WTC11 (cell line): Measurements from ENCODE around the gene LTBP2. TPM values are rescaled to one million over a fixed set of nuclear protein-coding genes. Genes with fewer than 3 reads are reported as not detected.

Source experiments
- ATAC-seq: fragments of 200-7000 bp; cut with Tn5 transposase; 2 replicates; pipeline ENCODE4 v1.10.0; 2021; ENCODE audit warnings: mild to moderate bottlenecking, moderate library complexity
- Bru-seq: library from RNA; stranded (reverse); fragments of 400-500 nt; gene quantifications from one replicate; lab custom pipeline; 2021; lab: Mats Ljungman, UMichigan
- CTCF ChIA-PET: fragments of 300-600 bp; sonication (Branson Sonifier 250); formaldehyde crosslinking; loops from one replicate; lab custom pipeline; 2021; ENCODE audit warnings: antibody characterized with exemption; lab: Charles Lee
- POLR2A ChIA-PET: fragments of 350-600 bp; sonication (Branson Sonifier 250); formaldehyde crosslinking; loops from one replicate; lab custom pipeline; 2021; ENCODE audit warnings: antibody characterized with exemption; lab: Charles Lee
- DNase-seq: peaks from one replicate; pipeline ENCODE4 v3.0.0; 2021; ENCODE audit warnings: low spot score
- H3K27ac Mint-ChIP-seq: 2 replicates; pipeline ENCODE4 v1.8.0; 2021; ENCODE audit warnings: mixed read lengths
- H3K27me3 Mint-ChIP-seq: 2 replicates; pipeline ENCODE4 v1.8.0; 2021; ENCODE audit warnings: low read depth, mild to moderate bottlenecking, moderate library complexity, mixed read lengths
- H3K36me3 Mint-ChIP-seq: 2 replicates; pipeline ENCODE4 v1.8.0; 2021; ENCODE audit warnings: mixed read lengths
- H3K4me1 Mint-ChIP-seq: 2 replicates; pipeline ENCODE4 v1.8.0; 2022; ENCODE audit warnings: mixed read lengths
- H3K4me3 Mint-ChIP-seq: 2 replicates; pipeline ENCODE4 v1.8.0; 2021; ENCODE audit warnings: mild to moderate bottlenecking, moderate library complexity, mixed read lengths
- H3K9me3 Mint-ChIP-seq: 2 replicates; pipeline ENCODE4 v1.8.0; 2021; ENCODE audit warnings: mixed read lengths
- ATF3 ChIP-seq: sonication (generic); formaldehyde crosslinking; conservative IDR thresholded peaks from 2 replicates; pipeline ENCODE4 v1.8.1; 2022; ENCODE audit warnings: mild to moderate bottlenecking, missing genetic modification reagents
- CREB1 ChIP-seq: sonication (generic); formaldehyde crosslinking; IDR thresholded peaks from 2 replicates; pipeline ENCODE4 v1.8.0; 2023; ENCODE audit warnings: mild to moderate bottlenecking, missing genetic modification reagents
- HMGXB4 ChIP-seq: sonication (generic); formaldehyde crosslinking; IDR thresholded peaks from 2 replicates; pipeline ENCODE4 v1.8.1; 2023; ENCODE audit warnings: mild to moderate bottlenecking, moderate library complexity, missing genetic modification reagents
- MAX ChIP-seq: sonication (generic); formaldehyde crosslinking; IDR thresholded peaks from 2 replicates; pipeline ENCODE4 v1.8.0; 2022; ENCODE audit warnings: mild to moderate bottlenecking, missing genetic modification reagents
- NR2C2 ChIP-seq: sonication (generic); formaldehyde crosslinking; IDR thresholded peaks from 2 replicates; pipeline ENCODE4 v1.8.0; 2022; ENCODE audit warnings: mild to moderate bottlenecking, missing genetic modification reagents
- SMAD3 ChIP-seq: sonication (generic); formaldehyde crosslinking; IDR thresholded peaks from 2 replicates; pipeline ENCODE4 v1.8.0; 2022; ENCODE audit warnings: missing genetic modification reagents, mild to moderate bottlenecking, borderline replicate concordance
- TP53 ChIP-seq: sonication (generic); formaldehyde crosslinking; IDR thresholded peaks from 2 replicates; pipeline ENCODE4 v1.8.1; 2023; ENCODE audit warnings: mild to moderate bottlenecking, missing genetic modification reagents
- ZBTB21 ChIP-seq: sonication (generic); formaldehyde crosslinking; IDR thresholded peaks from 2 replicates; pipeline ENCODE4 v1.8.1; 2023; ENCODE audit warnings: mild to moderate bottlenecking, missing genetic modification reagents, borderline replicate concordance
- ZNF423 ChIP-seq: fragments of 250-450 bp; sonication (Bioruptor Pico); IDR thresholded peaks from 2 replicates; pipeline ENCODE4 v2.1.2; 2022; ENCODE audit warnings: mild to moderate bottlenecking, moderate library complexity
- long read RNA-seq, 3 experiments: library from RNA in 1 of 3; library from capped mRNA in 1 of 3; library from polyadenylated mRNA in 1 of 3; unstranded in 2 of 3; stranded (forward) in 1 of 3; transcript quantifications; one replicate each; pipeline ENCODE4 v2.0.0, GENCODE V29; 2021
- total RNA-seq: library from RNA; stranded (reverse); gene quantifications from 3 replicates; pipeline ENCODE4 v1.2.3, GENCODE V29; 2021
- TF ChIP-seq, protein P1 (sequence below): sonication (generic); formaldehyde crosslinking; IDR thresholded peaks from 2 replicates; pipeline ENCODE4 v1.8.1; 2023; ENCODE audit warnings: mild to moderate bottlenecking, missing genetic modification reagents
- TF ChIP-seq, protein P2 (sequence below): sonication (generic); formaldehyde crosslinking; IDR thresholded peaks from 2 replicates; pipeline ENCODE4 v1.8.1; 2023; ENCODE audit warnings: mild to moderate bottlenecking, missing genetic modification reagents
- TF ChIP-seq, protein P3 (sequence below): sonication (generic); formaldehyde crosslinking; IDR thresholded peaks from 2 replicates; pipeline ENCODE4 v1.8.0; 2023; ENCODE audit warnings: missing genetic modification reagents, mild to moderate bottlenecking, borderline replicate concordance

The LTBP2 gene
- total RNA-seq (1.2 TPM in 3 replicates), Bru-seq, nascent RNA (percentile 16 among the genes with signal in this experiment)
- long read RNA-seq, experiment 1, partial matches to known transcripts: 1 of 1 reads
- long read RNA-seq, experiment 1, other reads (novel, unspliced or antisense): 0 of 1 reads
- long read RNA-seq, experiment 2, partial matches to known transcripts: 0 of 2 reads
- long read RNA-seq, experiment 2, other reads (novel, unspliced or antisense): 2 of 2 reads
- long read RNA-seq, experiment 3: 0 reads

DNA sequence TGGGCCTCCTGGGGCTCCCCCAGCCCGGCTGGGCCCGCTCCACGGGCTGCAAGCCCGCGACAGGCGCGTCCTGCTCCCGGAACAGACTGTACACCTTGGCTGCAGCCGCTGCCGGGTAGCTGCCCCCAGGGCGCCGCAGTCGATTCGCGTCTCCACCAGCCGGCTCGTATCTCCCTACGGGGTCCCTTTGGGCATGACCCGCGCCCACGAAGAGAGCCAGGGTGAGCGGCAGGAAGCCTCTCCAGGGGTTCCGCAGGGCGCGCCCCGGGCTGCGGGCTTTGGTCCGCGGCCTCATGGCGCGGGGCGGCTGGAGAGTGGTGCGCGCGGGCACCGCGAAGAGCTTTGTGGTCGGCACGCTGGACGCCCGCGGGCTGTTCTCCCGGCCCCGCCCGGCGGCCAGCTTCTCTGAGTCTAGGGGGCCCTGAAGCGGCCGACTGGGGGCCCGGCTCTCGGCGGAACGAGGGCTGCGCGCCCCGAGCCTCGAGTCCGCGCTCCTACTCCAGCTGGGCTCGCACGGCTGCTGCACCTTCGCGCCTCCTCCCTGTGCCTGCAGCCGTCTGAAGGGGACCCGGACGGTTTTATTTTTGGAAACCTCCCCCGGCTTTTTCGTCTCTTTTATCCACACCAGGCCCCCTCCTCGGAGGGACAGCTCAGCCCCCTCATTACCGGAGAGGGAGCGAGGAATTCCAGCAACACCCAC, at the start of gene LTBP2:
TSS of gene LTBP2 (minus strand) at position 588 of the 700 bp plus-strand sequence. CDS start at position 295, 293 bp downstream.
- Mint-ChIP-seq H3K9me3 (no peaks in the 10 kb centered on the region), H3K27ac (no peak within 1 kb of the TSS), H3K4me1 (peaks cover 15% of the 10 kb centered on the region), H3K36me3 (no peaks in the 10 kb centered on the region), H3K4me3 (peak within 1 kb of the TSS; percentile 76), H3K27me3 (peaks cover 68% of the 10 kb centered on the region)
- TF ChIP-seq HMGXB4: peak; percentile 47
- TF ChIP-seq MAX (CRISPR knock-in tag): 0 out of 2 replicates have a peak, but pooled peaks have one; percentile 23
- peak; percentile 60; the same call in 1 of the 2 replicates for TF ChIP-seq ZNF423
- TF ChIP-seq ZBTB21: no peak
- TF ChIP-seq, protein P1, sequence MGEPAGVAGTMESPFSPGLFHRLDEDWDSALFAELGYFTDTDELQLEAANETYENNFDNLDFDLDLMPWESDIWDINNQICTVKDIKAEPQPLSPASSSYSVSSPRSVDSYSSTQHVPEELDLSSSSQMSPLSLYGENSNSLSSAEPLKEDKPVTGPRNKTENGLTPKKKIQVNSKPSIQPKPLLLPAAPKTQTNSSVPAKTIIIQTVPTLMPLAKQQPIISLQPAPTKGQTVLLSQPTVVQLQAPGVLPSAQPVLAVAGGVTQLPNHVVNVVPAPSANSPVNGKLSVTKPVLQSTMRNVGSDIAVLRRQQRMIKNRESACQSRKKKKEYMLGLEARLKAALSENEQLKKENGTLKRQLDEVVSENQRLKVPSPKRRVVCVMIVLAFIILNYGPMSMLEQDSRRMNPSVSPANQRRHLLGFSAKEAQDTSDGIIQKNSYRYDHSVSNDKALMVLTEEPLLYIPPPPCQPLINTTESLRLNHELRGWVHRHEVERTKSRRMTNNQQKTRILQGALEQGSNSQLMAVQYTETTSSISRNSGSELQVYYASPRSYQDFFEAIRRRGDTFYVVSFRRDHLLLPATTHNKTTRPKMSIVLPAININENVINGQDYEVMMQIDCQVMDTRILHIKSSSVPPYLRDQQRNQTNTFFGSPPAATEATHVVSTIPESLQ (CRISPR knock-in tag): no peak
- TF ChIP-seq TP53: peak; percentile 37; the same call in 1 of the 2 replicates
- no peak for TF ChIP-seq NR2C2
- TF ChIP-seq, protein P2, sequence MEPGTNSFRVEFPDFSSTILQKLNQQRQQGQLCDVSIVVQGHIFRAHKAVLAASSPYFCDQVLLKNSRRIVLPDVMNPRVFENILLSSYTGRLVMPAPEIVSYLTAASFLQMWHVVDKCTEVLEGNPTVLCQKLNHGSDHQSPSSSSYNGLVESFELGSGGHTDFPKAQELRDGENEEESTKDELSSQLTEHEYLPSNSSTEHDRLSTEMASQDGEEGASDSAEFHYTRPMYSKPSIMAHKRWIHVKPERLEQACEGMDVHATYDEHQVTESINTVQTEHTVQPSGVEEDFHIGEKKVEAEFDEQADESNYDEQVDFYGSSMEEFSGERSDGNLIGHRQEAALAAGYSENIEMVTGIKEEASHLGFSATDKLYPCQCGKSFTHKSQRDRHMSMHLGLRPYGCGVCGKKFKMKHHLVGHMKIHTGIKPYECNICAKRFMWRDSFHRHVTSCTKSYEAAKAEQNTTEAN (CRISPR knock-in tag): no peak
- no peak for TF ChIP-seq SMAD3 (CRISPR knock-in tag)
- TF ChIP-seq, protein P3, sequence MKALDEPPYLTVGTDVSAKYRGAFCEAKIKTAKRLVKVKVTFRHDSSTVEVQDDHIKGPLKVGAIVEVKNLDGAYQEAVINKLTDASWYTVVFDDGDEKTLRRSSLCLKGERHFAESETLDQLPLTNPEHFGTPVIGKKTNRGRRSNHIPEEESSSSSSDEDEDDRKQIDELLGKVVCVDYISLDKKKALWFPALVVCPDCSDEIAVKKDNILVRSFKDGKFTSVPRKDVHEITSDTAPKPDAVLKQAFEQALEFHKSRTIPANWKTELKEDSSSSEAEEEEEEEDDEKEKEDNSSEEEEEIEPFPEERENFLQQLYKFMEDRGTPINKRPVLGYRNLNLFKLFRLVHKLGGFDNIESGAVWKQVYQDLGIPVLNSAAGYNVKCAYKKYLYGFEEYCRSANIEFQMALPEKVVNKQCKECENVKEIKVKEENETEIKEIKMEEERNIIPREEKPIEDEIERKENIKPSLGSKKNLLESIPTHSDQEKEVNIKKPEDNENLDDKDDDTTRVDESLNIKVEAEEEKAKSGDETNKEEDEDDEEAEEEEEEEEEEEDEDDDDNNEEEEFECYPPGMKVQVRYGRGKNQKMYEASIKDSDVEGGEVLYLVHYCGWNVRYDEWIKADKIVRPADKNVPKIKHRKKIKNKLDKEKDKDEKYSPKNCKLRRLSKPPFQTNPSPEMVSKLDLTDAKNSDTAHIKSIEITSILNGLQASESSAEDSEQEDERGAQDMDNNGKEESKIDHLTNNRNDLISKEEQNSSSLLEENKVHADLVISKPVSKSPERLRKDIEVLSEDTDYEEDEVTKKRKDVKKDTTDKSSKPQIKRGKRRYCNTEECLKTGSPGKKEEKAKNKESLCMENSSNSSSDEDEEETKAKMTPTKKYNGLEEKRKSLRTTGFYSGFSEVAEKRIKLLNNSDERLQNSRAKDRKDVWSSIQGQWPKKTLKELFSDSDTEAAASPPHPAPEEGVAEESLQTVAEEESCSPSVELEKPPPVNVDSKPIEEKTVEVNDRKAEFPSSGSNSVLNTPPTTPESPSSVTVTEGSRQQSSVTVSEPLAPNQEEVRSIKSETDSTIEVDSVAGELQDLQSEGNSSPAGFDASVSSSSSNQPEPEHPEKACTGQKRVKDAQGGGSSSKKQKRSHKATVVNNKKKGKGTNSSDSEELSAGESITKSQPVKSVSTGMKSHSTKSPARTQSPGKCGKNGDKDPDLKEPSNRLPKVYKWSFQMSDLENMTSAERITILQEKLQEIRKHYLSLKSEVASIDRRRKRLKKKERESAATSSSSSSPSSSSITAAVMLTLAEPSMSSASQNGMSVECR (CRISPR knock-in tag): 0 out of 2 replicates have a peak, but pooled peaks have one; percentile 21
- ChIA-PET POLR2A (interaction anchor here (0.9 kb wide), 1 partner anchor 80 kb away, joined by 3 read pairs; no protein-coding TSS in a partner anchor), CTCF (interaction anchor here (0.6 to 5.9 kb wide), 31 partner anchors 9 to 354 kb away, joined by 3 to 110 read pairs (median 5); partner anchors contain the start of genes ISCA2, NPC2, RPS6KL1 and YLPM1)
- peak; percentile 26 for DNase-seq
- ATAC-seq: peak; percentile 8

DNA sequence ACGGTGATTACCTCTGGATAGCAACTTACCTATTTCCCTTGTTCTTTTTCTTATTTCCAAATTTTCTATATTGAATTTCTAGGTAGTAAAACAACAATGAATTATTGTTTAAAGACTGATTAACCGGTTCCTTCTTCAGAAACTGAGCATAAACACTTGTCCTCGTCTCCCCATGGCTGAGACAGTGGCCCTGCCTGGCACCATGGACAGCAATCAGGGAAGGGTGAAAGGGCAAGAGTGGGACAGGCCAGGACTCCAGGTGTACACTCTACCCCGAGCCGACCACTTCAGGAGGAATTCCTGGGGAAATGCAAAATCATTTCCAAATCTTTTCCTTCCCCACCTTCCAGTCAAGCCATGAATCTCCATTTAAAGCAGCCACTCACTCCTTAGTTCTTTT, 48.8 kb upstream of the LTBP2 start:
- POLR2A ChIA-PET: no interaction called here
- no peak for ATAC-seq
- H3K27ac Mint-ChIP-seq: no peak overlapping the region
- no peaks in the 10 kb centered on the region for H3K27me3 Mint-ChIP-seq
- H3K9me3 Mint-ChIP-seq: no peaks in the 10 kb centered on the region
- DNase-seq: no peak
- TF ChIP-seq CREB1 (no peak), ATF3 (no peak)
- TF ChIP-seq, all 79 proteins: peak for 0
- H3K4me1 Mint-ChIP-seq: no peaks in the 10 kb centered on the region
- H3K36me3 Mint-ChIP-seq: peaks cover 28% of the 10 kb centered on the region
- H3K4me3 Mint-ChIP-seq: no peak overlapping the region
- CTCF ChIA-PET: interaction anchor here (1.6 kb wide), 1 partner anchor 52 kb away, joined by 3 read pairs; no protein-coding TSS in a partner anchor
